Measurements from ENCODE around the gene TIMM44.

The TIMM44 gene

GRCh38 chr19:7877249-7877836 lies 66.1 kb downstream of the TIMM44 start:
- no peak for DNase-seq (ENCODE audit: low read depth in 1 of 2, low spot score in 1 of 2)
